WTC11 (cell line): Measurements from ENCODE around the gene ABCB1. TPM values are rescaled to one million over a fixed set of nuclear protein-coding genes. Genes with fewer than 3 reads are reported as not detected.

Source experiments
- ATAC-seq: fragments of 200-7000 bp; cut with Tn5 transposase; 2 replicates; pipeline ENCODE4 v1.10.0; 2021; ENCODE audit warnings: mild to moderate bottlenecking, moderate library complexity
- CTCF ChIA-PET: fragments of 300-600 bp; sonication (Branson Sonifier 250); formaldehyde crosslinking; loops from one replicate; lab custom pipeline; 2021; ENCODE audit warnings: antibody characterized with exemption; lab: Charles Lee
- POLR2A ChIA-PET: fragments of 350-600 bp; sonication (Branson Sonifier 250); formaldehyde crosslinking; loops from one replicate; lab custom pipeline; 2021; ENCODE audit warnings: antibody characterized with exemption; lab: Charles Lee
- DNase-seq: peaks from one replicate; pipeline ENCODE4 v3.0.0; 2021; ENCODE audit warnings: low spot score
- H3K27ac Mint-ChIP-seq: 2 replicates; pipeline ENCODE4 v1.8.0; 2021; ENCODE audit warnings: mixed read lengths
- H3K27me3 Mint-ChIP-seq: 2 replicates; pipeline ENCODE4 v1.8.0; 2021; ENCODE audit warnings: low read depth, mild to moderate bottlenecking, moderate library complexity, mixed read lengths
- H3K36me3 Mint-ChIP-seq: 2 replicates; pipeline ENCODE4 v1.8.0; 2021; ENCODE audit warnings: mixed read lengths
- H3K4me1 Mint-ChIP-seq: 2 replicates; pipeline ENCODE4 v1.8.0; 2022; ENCODE audit warnings: mixed read lengths
- H3K4me3 Mint-ChIP-seq: 2 replicates; pipeline ENCODE4 v1.8.0; 2021; ENCODE audit warnings: mild to moderate bottlenecking, moderate library complexity, mixed read lengths
- H3K9me3 Mint-ChIP-seq: 2 replicates; pipeline ENCODE4 v1.8.0; 2021; ENCODE audit warnings: mixed read lengths
- AFF4 ChIP-seq: sonication (generic); formaldehyde crosslinking; IDR thresholded peaks from 2 replicates; pipeline ENCODE4 v1.8.1; 2023; ENCODE audit warnings: mild to moderate bottlenecking, missing genetic modification reagents, borderline replicate concordance
- CDX4 ChIP-seq: fragments of 250-450 bp; sonication (Bioruptor Pico); IDR thresholded peaks from 2 replicates; pipeline ENCODE4 v1.9.0; 2021; ENCODE audit warnings: moderate library complexity, mild to moderate bottlenecking, inconsistent platforms, borderline replicate concordance
- CREB1 ChIP-seq: sonication (generic); formaldehyde crosslinking; IDR thresholded peaks from 2 replicates; pipeline ENCODE4 v1.8.0; 2023; ENCODE audit warnings: mild to moderate bottlenecking, missing genetic modification reagents
- E2F1 ChIP-seq: sonication (generic); formaldehyde crosslinking; IDR thresholded peaks from 2 replicates; pipeline ENCODE4 v1.8.0; 2022; ENCODE audit warnings: mild to moderate bottlenecking, missing genetic modification reagents
- ELF4 ChIP-seq: sonication (generic); formaldehyde crosslinking; IDR thresholded peaks from 2 replicates; pipeline ENCODE4 v1.8.1; 2022; ENCODE audit warnings: low read depth, mild to moderate bottlenecking, moderate library complexity, missing genetic modification reagents
- GABPB1 ChIP-seq: sonication (generic); formaldehyde crosslinking; IDR thresholded peaks from 2 replicates; pipeline ENCODE4 v1.8.1; 2023; ENCODE audit warnings: mild to moderate bottlenecking, missing genetic modification reagents
- HMGA2 ChIP-seq: fragments of 250-450 bp; sonication (Bioruptor Pico); IDR thresholded peaks from 2 replicates; pipeline ENCODE4 v1.4.0; 2021; ENCODE audit warnings: mild to moderate bottlenecking, moderate library complexity
- IRF2 ChIP-seq: sonication (generic); formaldehyde crosslinking; IDR thresholded peaks from 2 replicates; pipeline ENCODE4 v1.8.0; 2022; ENCODE audit warnings: low read depth, missing genetic modification reagents, borderline replicate concordance
- KAT7 ChIP-seq: sonication (generic); formaldehyde crosslinking; IDR thresholded peaks from 2 replicates; pipeline ENCODE4 v1.8.1; 2023; ENCODE audit warnings: missing genetic modification reagents, mild to moderate bottlenecking, borderline replicate concordance
- MYBL2 ChIP-seq: sonication (generic); formaldehyde crosslinking; IDR thresholded peaks from 2 replicates; pipeline ENCODE4 v1.8.1; 2023; ENCODE audit warnings: mild to moderate bottlenecking, moderate library complexity, missing genetic modification reagents
- NR2C2 ChIP-seq: sonication (generic); formaldehyde crosslinking; IDR thresholded peaks from 2 replicates; pipeline ENCODE4 v1.8.0; 2022; ENCODE audit warnings: mild to moderate bottlenecking, missing genetic modification reagents
- PRDM15 ChIP-seq: sonication (generic); formaldehyde crosslinking; IDR thresholded peaks from 2 replicates; pipeline ENCODE4 v1.8.0; 2022; ENCODE audit warnings: missing genetic modification reagents
- PREB ChIP-seq: sonication (generic); formaldehyde crosslinking; IDR thresholded peaks from 2 replicates; pipeline ENCODE4 v1.8.1; 2022; ENCODE audit warnings: mild to moderate bottlenecking, missing genetic modification reagents, moderate library complexity, borderline replicate concordance
- RORB ChIP-seq: fragments of 250-450 bp; sonication (Bioruptor Pico); IDR thresholded peaks from 2 replicates; pipeline ENCODE4 v1.9.0; 2021; ENCODE audit warnings: mild to moderate bottlenecking
- SMAD3 ChIP-seq: sonication (generic); formaldehyde crosslinking; IDR thresholded peaks from 2 replicates; pipeline ENCODE4 v1.8.0; 2022; ENCODE audit warnings: missing genetic modification reagents, mild to moderate bottlenecking, borderline replicate concordance
- SMAD4 ChIP-seq: sonication (generic); formaldehyde crosslinking; IDR thresholded peaks from 2 replicates; pipeline ENCODE4 v1.8.0; 2022; ENCODE audit warnings: mild to moderate bottlenecking, missing genetic modification reagents
- SOX15 ChIP-seq: fragments of 250-450 bp; sonication (Bioruptor Pico); IDR thresholded peaks from 2 replicates; pipeline ENCODE4 v1.9.0; 2021; ENCODE audit warnings: mild to moderate bottlenecking
- TCF7 ChIP-seq: sonication (generic); formaldehyde crosslinking; IDR thresholded peaks from 2 replicates; pipeline ENCODE4 v1.8.0; 2022; ENCODE audit warnings: mild to moderate bottlenecking, low read depth, missing genetic modification reagents, moderate library complexity
- TEAD4 ChIP-seq: sonication (generic); formaldehyde crosslinking; IDR thresholded peaks from 2 replicates; pipeline ENCODE4 v1.8.0; 2022; ENCODE audit warnings: mild to moderate bottlenecking, missing genetic modification reagents
- TP53 ChIP-seq: sonication (generic); formaldehyde crosslinking; IDR thresholded peaks from 2 replicates; pipeline ENCODE4 v1.8.1; 2023; ENCODE audit warnings: mild to moderate bottlenecking, missing genetic modification reagents
- USF1 ChIP-seq: sonication (generic); formaldehyde crosslinking; IDR thresholded peaks from 2 replicates; pipeline ENCODE4 v1.8.0; 2022; ENCODE audit warnings: mild to moderate bottlenecking, missing genetic modification reagents
- USF2 ChIP-seq: sonication (generic); formaldehyde crosslinking; IDR thresholded peaks from 2 replicates; pipeline ENCODE4 v1.8.1; 2023; ENCODE audit warnings: mild to moderate bottlenecking, missing genetic modification reagents, moderate library complexity
- ZBTB21 ChIP-seq: sonication (generic); formaldehyde crosslinking; IDR thresholded peaks from 2 replicates; pipeline ENCODE4 v1.8.1; 2023; ENCODE audit warnings: mild to moderate bottlenecking, missing genetic modification reagents, borderline replicate concordance
- ZBTB43 ChIP-seq: sonication (generic); formaldehyde crosslinking; IDR thresholded peaks from 2 replicates; pipeline ENCODE4 v1.8.1; 2023; ENCODE audit warnings: mild to moderate bottlenecking, missing genetic modification reagents
- ZNF671 ChIP-seq: fragments of 250-450 bp; sonication (Bioruptor Pico); IDR thresholded peaks from 2 replicates; pipeline ENCODE4 v1.8.0; 2021; ENCODE audit warnings: mild to moderate bottlenecking
- total RNA-seq: library from RNA; stranded (reverse); gene quantifications from 3 replicates; pipeline ENCODE4 v1.2.3, GENCODE V29; 2021

Gene ABCB1
- total RNA-seq, 1 experiment from 2014 or later, result 0.94 TPM

GRCh38 chr7:87648316-87648715 lies 47.6 kb upstream of the ABCB1 start:
- Mint-ChIP-seq H3K27me3 (no peaks in the 10 kb centered on the region), H3K36me3 (no peaks in the 10 kb centered on the region), H3K4me1 (no peaks in the 10 kb centered on the region), H3K4me3 (no peak overlapping the region), H3K27ac (no peak overlapping the region), H3K9me3 (no peaks in the 10 kb centered on the region)
- ATAC-seq, result no peak
- no peak for DNase-seq
- CTCF ChIA-PET, result no interaction called here
- TF ChIP-seq RORB (no peak), USF2 (CRISPR knock-in tag) (no peak), E2F1 (CRISPR knock-in tag) (no peak), ZBTB43 (CRISPR knock-in tag) (no peak), TP53 (no peak), SMAD4 (CRISPR knock-in tag) (no peak), TCF7 (CRISPR knock-in tag) (no peak), PREB (CRISPR knock-in tag) (no peak), AFF4 (CRISPR knock-in tag) (no peak), CREB1 (CRISPR knock-in tag) (no peak), ZNF671 (CRISPR knock-in tag) (no peak), NR2C2 (no peak), SOX15 (no peak), HMGA2 (no peak), USF1 (CRISPR knock-in tag) (no peak), SMAD3 (CRISPR knock-in tag) (no peak)
- POLR2A ChIA-PET, result no interaction called here

- ATAC-seq (no peak), DNase-seq (no peak)
- POLR2A ChIA-PET, result no interaction called here
- CTCF ChIA-PET, result no interaction called here
- no peak overlapping the region for H3K27ac Mint-ChIP-seq
- no peak overlapping the region for H3K4me3 Mint-ChIP-seq
- peaks cover 3% of the 10 kb centered on the region for H3K9me3 Mint-ChIP-seq
- no peaks in the 10 kb centered on the region for H3K27me3 Mint-ChIP-seq
- no peaks in the 10 kb centered on the region for H3K36me3 Mint-ChIP-seq
- 0 out of 2 replicates have a peak, but pooled peaks cover 2% of the 10 kb centered on the region for H3K4me1 Mint-ChIP-seq
- TF ChIP-seq ELF4, result no peak
- no peak for TF ChIP-seq CDX4 (CRISPR knock-in tag)
- no peak for TF ChIP-seq TEAD4 (CRISPR knock-in tag)
- no peak for TF ChIP-seq KAT7 (CRISPR knock-in tag)
- TF ChIP-seq GABPB1 (CRISPR knock-in tag), result no peak
- TF ChIP-seq PRDM15 (CRISPR knock-in tag), result no peak
- no peak for TF ChIP-seq ZBTB21 (CRISPR knock-in tag)
- no peak for TF ChIP-seq MYBL2
- TF ChIP-seq IRF2, result no peak
Observed at GRCh38 chr7:87645446-87645845, 44.8 kb upstream of the ABCB1 start.
